Measurements from ENCODE around the gene FGD2. TPM values are rescaled to one million over a fixed set of nuclear protein-coding genes. Genes with fewer than 3 reads are reported as not detected.

The FGD2 gene
- total and polyA plus RNA-seq, 2 of the 8 experiments (the other 6 are each of a cell fraction or from before 2014, with no cell fraction given), result 0.12 to 0.32 TPM

DNA sequence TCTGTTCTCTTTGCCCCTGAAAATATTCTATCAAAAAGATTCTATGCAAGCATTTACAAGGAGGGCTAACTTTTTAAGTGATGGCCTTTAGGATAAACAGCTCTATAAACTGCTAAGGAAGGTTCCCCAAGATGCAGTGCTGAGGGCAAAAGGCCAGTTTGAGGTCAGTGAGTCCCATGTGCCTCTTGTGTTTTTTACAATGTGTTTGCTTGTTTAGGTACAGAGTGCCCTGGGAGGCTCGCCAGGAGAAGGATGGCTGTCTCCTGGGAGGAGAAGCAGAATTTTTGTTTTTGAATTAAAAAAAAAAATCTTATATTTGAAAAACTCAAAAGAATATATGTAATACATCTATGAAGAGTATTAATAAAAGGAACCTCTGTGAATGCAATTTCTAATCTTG, 32.3 kb upstream of the FGD2 start:
- CTCF ChIA-PET (ENCODE audit: partially characterized antibody), result no interaction called here
- no peak overlapping the region for H2BK15ac ChIP-seq (ENCODE audit: low read length)
- H2AK5ac ChIP-seq (ENCODE audit: low read depth, low read length), result no peak overlapping the region
- no peak for TF ChIP-seq TAF7 (optimal IDR thresholded peaks at IDR 0.05; ENCODE audit: borderline replicate concordance, low read depth, low read length)
- no peak for TF ChIP-seq ZNF274 (IDR thresholded peaks at IDR 0.05; ENCODE audit: borderline replicate concordance, extremely low read depth, low read length)
- no peak for TF ChIP-seq SAP30 (IDR thresholded peaks at IDR 0.05; ENCODE audit: insufficient read depth, insufficient replicate concordance, low read length)
- no peak for TF ChIP-seq RBBP5 (IDR thresholded peaks at IDR 0.05; ENCODE audit: borderline replicate concordance, low read depth, low read length)
- TF ChIP-seq SIN3A (conservative IDR thresholded peaks at IDR 0.05 in 1 of 2, IDR thresholded peaks at IDR 0.05 in 1 of 2; ENCODE audit: low read depth in 1 of 2, low read length in 2 of 2), result no peak
- TF ChIP-seq MAFK (IDR thresholded peaks at IDR 0.05; ENCODE audit: low read depth, low read length), result no peak
- TF ChIP-seq, protein P1, sequence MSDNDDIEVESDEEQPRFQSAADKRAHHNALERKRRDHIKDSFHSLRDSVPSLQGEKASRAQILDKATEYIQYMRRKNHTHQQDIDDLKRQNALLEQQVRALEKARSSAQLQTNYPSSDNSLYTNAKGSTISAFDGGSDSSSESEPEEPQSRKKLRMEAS (IDR thresholded peaks at IDR 0.05), result no peak
- TF ChIP-seq TAF1 (IDR thresholded peaks at IDR 0.05; ENCODE audit: low read depth, low read length), result no peak
- TF ChIP-seq EGR1 (IDR thresholded peaks at IDR 0.05; ENCODE audit: borderline replicate concordance, low read depth, low read length), result no peak
- no peak for TF ChIP-seq TBP (IDR thresholded peaks at IDR 0.05; ENCODE audit: low read depth, low read length)
- TF ChIP-seq SUZ12 (IDR thresholded peaks at IDR 0.05; ENCODE audit: low read length), result no peak
- TF ChIP-seq, protein P2, sequence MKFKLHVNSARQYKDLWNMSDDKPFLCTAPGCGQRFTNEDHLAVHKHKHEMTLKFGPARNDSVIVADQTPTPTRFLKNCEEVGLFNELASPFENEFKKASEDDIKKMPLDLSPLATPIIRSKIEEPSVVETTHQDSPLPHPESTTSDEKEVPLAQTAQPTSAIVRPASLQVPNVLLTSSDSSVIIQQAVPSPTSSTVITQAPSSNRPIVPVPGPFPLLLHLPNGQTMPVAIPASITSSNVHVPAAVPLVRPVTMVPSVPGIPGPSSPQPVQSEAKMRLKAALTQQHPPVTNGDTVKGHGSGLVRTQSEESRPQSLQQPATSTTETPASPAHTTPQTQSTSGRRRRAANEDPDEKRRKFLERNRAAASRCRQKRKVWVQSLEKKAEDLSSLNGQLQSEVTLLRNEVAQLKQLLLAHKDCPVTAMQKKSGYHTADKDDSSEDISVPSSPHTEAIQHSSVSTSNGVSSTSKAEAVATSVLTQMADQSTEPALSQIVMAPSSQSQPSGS (IDR thresholded peaks at IDR 0.05; ENCODE audit: low read length), result no peak

More for the DNA sequence above, 32.3 kb upstream of the FGD2 start:
- no peak overlapping the region for H2BK120ac ChIP-seq (replicated peaks; ENCODE audit: low read depth, low read length)
- no peak overlapping the region for H2AFZ ChIP-seq (ENCODE audit: low read length)
- H3K4me2 ChIP-seq (ENCODE audit: insufficient read depth in 1 of 2, low read depth in 2 of 2, low read length in 2 of 2), result no peak overlapping the region
- H2BK12ac ChIP-seq (ENCODE audit: low read depth, low read length), result no peak overlapping the region
- WGBS, 2 experiments (ENCODE audit: extremely low coverage in 1 of 2, insufficient coverage in 1 of 2, insufficient read length in 1 of 2, insufficient replicate concordance in 2 of 2, low coverage in 1 of 2, low lambda C conversion rate in 2 of 2, missing lambda C conversion rate in 1 of 2), result 77% methylated on average over 1 of the region's 1 CpG; no CpG with 5 or more reads in 1 of the 2 experiments
- H3K9ac ChIP-seq (replicated peaks in 1 of 4; ENCODE audit: extremely low read depth in 1 of 4, low read depth in 3 of 4, low read length in 3 of 4), result no peak overlapping the region
- no peak overlapping the region for H4K91ac ChIP-seq (replicated peaks; ENCODE audit: insufficient read length, low read length)
- POLR2A ChIA-PET (ENCODE audit: partially characterized antibody), result interaction anchor here (1.3 kb wide), 1 partner anchor 19 kb away, joined by 3 read pairs; no protein-coding TSS in a partner anchor
- H4K5ac ChIP-seq (ENCODE audit: insufficient read length, low read depth, low read length), result no peak overlapping the region
- no peak overlapping the region for H3K27ac ChIP-seq (ENCODE audit: low read depth, low read length)
- H3K56ac ChIP-seq (replicated peaks; ENCODE audit: insufficient read length, low read depth, low read length), result no peak overlapping the region
- no peaks in the 10 kb centered on the region for H3K9me3 ChIP-seq (ENCODE audit: insufficient read depth in 2 of 2, low read depth in 1 of 2, low read length in 1 of 2)
- peaks cover 0 to 4% of the 10 kb centered on the region in 2 experiments; a peak in 1 of 4 replicates for H3K79me2 ChIP-seq (ENCODE audit: control insufficient read depth in 1 of 2, insufficient read depth in 2 of 2, low read length in 2 of 2)
- peaks cover 8 to 10% of the 10 kb centered on the region in 2 experiments for H4K20me1 ChIP-seq (replicated peaks in 1 of 2; ENCODE audit: control insufficient read depth in 1 of 2, insufficient read depth in 2 of 2, low read length in 2 of 2)
- no peak overlapping the region for H4K8ac ChIP-seq (ENCODE audit: extremely low read depth, insufficient read depth, low read length)
- H3K4me1 ChIP-seq (replicated peaks in 1 of 4; ENCODE audit: control insufficient read depth in 3 of 4, insufficient read depth in 4 of 4, low read length in 3 of 4), result no peaks in the 10 kb centered on the region
- DNase-seq (ENCODE audit: low read depth in 1 of 2, low spot score in 2 of 2), result no peak
- peaks cover 60 to 94% (median 88%) of the 10 kb centered on the region in 4 experiments for H3K36me3 ChIP-seq (ENCODE audit: control insufficient read depth in 2 of 4, insufficient read depth in 4 of 4, low read length in 3 of 4)
- H3K27me3 ChIP-seq (replicated peaks in 1 of 4; ENCODE audit: control insufficient read depth in 3 of 4, extremely low read depth in 1 of 4, insufficient read depth in 3 of 4, low read length in 3 of 4), result no peaks in the 10 kb centered on the region
- no peaks in the 10 kb centered on the region for H3K23me2 ChIP-seq (ENCODE audit: low read depth, low read length)
- H3K4ac ChIP-seq (replicated peaks; ENCODE audit: insufficient read length, low read depth, low read length), result no peak overlapping the region
- no peak overlapping the region for H2BK20ac ChIP-seq (ENCODE audit: low read length)
- no peak overlapping the region for H3K14ac ChIP-seq (ENCODE audit: insufficient read length)
- peaks cover 2% of the 10 kb centered on the region; the same call in 1 of the 2 replicates for H3K79me1 ChIP-seq (ENCODE audit: low read depth, low read length)
- no peak overlapping the region for H3K4me3 ChIP-seq (ENCODE audit: extremely low read depth in 1 of 4, insufficient read depth in 2 of 4, low read depth in 3 of 4, low read length in 4 of 4)
- H3K23ac ChIP-seq (ENCODE audit: insufficient read length), result no peak overlapping the region
- H3K18ac ChIP-seq (ENCODE audit: extremely low read depth, low read length), result no peak overlapping the region
- FAIRE-seq, result no peak
- no peak overlapping the region for H2BK5ac ChIP-seq (ENCODE audit: low read depth, low read length)

All from H1 (cell line).